ENCODE data around the gene AGPS. TPM values are rescaled to one million over a fixed set of nuclear protein-coding genes. Genes with fewer than 3 reads are reported as not detected.

Gene AGPS
- polyA plus RNA-seq, 1 experiment: 22.6 TPM

DNA sequence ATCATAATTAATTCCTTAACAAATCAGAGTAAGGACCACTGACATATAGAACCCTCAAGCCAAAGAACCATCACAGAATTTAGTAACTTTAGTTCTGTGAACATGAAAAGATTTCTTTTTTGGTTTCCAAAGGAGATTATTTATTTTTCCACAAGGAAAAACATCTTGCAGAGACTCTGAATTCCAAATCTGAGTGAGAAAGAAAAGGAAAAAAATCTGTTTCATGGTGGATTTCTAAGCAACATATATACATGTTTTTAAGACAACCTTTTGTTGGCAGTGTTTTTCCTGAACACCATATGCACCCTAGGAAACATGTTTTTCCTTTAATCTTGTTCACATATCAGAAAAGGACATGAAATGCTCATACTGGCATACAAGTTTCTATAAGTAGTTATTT, 149.8 kb downstream of the AGPS start:
- H3K9me3 ChIP-seq (ENCODE audit: control insufficient read depth, insufficient read depth, low read length): no peaks in the 10 kb centered on the region
- CTCF ChIA-PET: interaction anchor here (1.7 kb wide), 1 partner anchor 53 kb away, joined by 6 read pairs; no protein-coding TSS in a partner anchor
- no peak overlapping the region for H3K27ac ChIP-seq (ENCODE audit: low read depth, low read length)
- POLR2A ChIA-PET: no interaction called here
- H3K4me3 ChIP-seq (ENCODE audit: low read depth, low read length): no peak overlapping the region
- no peak for DNase-seq (ENCODE audit: low read depth, low spot score)
- TF ChIP-seq, protein P1, sequence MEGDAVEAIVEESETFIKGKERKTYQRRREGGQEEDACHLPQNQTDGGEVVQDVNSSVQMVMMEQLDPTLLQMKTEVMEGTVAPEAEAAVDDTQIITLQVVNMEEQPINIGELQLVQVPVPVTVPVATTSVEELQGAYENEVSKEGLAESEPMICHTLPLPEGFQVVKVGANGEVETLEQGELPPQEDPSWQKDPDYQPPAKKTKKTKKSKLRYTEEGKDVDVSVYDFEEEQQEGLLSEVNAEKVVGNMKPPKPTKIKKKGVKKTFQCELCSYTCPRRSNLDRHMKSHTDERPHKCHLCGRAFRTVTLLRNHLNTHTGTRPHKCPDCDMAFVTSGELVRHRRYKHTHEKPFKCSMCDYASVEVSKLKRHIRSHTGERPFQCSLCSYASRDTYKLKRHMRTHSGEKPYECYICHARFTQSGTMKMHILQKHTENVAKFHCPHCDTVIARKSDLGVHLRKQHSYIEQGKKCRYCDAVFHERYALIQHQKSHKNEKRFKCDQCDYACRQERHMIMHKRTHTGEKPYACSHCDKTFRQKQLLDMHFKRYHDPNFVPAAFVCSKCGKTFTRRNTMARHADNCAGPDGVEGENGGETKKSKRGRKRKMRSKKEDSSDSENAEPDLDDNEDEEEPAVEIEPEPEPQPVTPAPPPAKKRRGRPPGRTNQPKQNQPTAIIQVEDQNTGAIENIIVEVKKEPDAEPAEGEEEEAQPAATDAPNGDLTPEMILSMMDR (IDR thresholded peaks at IDR 0.05; ENCODE audit: low read depth, low read length): no peak
- H3K27me3 ChIP-seq (ENCODE audit: control insufficient read depth, insufficient read depth, low read length): no peaks in the 10 kb centered on the region

DNA sequence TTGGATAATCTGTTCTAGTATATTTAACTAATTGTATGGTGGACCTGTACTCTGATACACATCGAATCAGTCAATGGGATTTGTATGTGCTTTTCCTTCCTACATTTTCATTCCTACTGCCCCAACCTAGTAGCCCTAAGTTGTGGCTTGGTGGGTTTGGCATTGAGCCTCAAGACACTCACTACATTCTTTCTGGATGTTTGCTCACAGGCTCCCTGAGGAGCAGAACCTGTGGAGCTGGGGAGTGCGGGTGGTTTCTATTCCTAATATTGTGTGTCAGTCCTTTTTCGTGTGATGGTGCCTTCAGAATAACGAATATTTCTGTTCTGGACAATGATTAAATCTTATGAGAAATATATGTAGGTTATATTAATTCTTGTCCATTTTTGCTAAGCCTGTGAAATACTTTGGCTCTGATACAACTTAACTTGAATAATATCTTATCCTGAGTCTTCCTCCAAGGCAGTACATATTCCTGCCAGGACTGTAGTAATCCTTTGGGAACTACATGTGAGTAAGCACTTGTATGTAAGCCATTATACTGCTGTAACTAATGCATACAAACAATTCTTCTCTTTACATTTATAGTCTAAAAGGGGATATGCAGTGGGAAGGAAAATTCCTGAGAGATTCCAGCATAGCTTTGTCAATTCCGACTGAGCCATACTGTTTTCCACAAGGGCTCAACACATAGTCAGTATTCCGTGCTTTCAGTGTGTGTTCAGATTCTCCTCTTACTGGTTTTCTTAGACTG, 150.6 kb downstream of the AGPS start:
- Histone ChIP-seq H3K27me3 (ENCODE audit: control insufficient read depth, insufficient read depth, low read length) (no peaks in the 10 kb centered on the region), H3K9me3 (ENCODE audit: control insufficient read depth, insufficient read depth, low read length) (no peaks in the 10 kb centered on the region), H3K27ac (ENCODE audit: low read depth, low read length) (no peak overlapping the region), H3K4me3 (ENCODE audit: low read depth, low read length) (no peak overlapping the region)
- TF ChIP-seq, protein P1 (IDR thresholded peaks at IDR 0.05; ENCODE audit: low read depth, low read length): no peak
- CTCF ChIA-PET: no interaction called here
- DNase-seq (ENCODE audit: low read depth, low spot score): peak; percentile 34
- POLR2A ChIA-PET: interaction anchor here (0.6 kb wide), 1 partner anchor 155 kb away, joined by 3 read pairs; no protein-coding TSS in a partner anchor

DNA sequence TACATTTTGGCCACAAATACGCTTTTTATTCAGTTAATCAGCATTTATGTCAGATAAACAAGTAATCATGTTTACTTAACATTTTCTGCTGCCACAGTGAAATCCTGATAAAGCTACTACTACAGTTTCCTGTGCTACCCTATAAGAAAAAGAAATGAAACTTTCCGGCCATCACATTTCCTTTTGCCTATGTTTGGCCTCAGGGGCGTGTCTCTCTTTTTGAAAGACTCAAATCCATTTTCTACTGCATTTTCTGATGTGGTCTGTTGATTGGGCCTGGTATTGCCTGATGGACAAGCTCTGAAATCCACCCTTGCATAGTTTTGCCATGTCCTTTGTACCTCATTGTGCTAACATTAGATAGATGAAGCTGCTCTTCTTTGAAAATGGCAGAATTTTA, 152.6 kb downstream of the AGPS start:
- TF ChIP-seq, protein P1 (IDR thresholded peaks at IDR 0.05; ENCODE audit: low read depth, low read length): no peak
- ChIA-PET CTCF (interaction anchor here (1.8 to 2.1 kb wide), 2 partner anchors 55 to 59 kb away, joined by 6 read pairs; no protein-coding TSS in a partner anchor), POLR2A (no interaction called here)
- Histone ChIP-seq H3K27ac (ENCODE audit: low read depth, low read length) (no peak overlapping the region), H3K4me3 (ENCODE audit: low read depth, low read length) (no peak overlapping the region), H3K9me3 (ENCODE audit: control insufficient read depth, insufficient read depth, low read length) (no peaks in the 10 kb centered on the region), H3K27me3 (ENCODE audit: control insufficient read depth, insufficient read depth, low read length) (no peaks in the 10 kb centered on the region)
- no peak for DNase-seq (ENCODE audit: low read depth, low spot score)

DNA sequence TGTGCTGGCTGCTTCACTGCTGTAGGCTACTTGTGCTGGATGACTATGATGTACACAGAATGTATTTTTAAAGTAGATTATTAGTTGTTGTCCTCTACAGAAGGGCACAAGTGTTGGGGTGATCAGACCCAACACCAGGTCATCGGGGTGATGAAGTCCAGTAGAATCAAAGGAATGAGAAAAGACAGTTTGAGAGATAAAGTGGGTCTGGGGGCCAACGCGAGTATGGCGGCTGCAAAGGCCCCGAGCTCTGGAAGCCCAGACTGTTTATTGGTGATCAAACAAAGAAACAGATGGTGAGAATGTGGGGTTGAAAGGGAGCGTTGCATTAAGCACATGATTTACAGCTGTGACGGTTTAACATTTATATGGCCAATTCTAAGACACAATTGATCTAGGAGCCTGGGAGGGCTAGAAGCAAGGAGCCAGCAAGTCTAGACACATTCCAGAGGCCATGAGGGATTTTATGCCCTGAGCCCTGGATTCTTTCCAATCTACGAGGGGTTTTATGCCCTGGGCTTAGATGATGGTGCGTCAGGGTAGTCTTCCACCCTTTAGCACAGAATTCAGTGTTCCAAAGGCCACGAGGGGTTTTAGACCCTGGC, 153.5 kb downstream of the AGPS start:
- ChIA-PET CTCF (interaction anchor here (0.6 to 2.1 kb wide), 2 partner anchors 56 to 721 kb away, joined by 3 to 6 read pairs; no protein-coding TSS in a partner anchor), POLR2A (no interaction called here)
- TF ChIP-seq, protein P1 (IDR thresholded peaks at IDR 0.05; ENCODE audit: low read depth, low read length): no peak

DNA sequence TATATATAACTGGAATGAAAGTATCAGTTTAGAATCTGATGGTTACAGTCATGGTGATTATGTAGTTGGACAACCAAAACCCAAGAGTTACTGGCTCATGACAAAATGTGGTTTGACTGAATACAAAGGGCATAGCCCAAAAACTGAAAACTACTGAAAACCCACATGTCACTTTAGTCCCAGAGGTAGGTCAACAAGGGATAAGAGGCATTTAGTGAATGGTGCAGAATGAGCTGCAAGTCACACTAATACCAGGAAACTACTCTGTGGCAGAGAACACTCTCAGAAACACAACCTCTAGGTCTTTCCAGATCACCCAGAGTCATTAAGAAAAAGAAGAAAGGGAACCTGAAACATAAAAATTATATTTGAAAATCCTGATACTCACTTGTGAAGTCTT, 154.5 kb downstream of the AGPS start:
- TF ChIP-seq, protein P1 (IDR thresholded peaks at IDR 0.05; ENCODE audit: low read depth, low read length): no peak
- ChIA-PET POLR2A (no interaction called here), CTCF (no interaction called here)
- Histone ChIP-seq H3K9me3 (ENCODE audit: control insufficient read depth, insufficient read depth, low read length) (no peaks in the 10 kb centered on the region), H3K27ac (ENCODE audit: low read depth, low read length) (no peak overlapping the region), H3K27me3 (ENCODE audit: control insufficient read depth, insufficient read depth, low read length) (no peaks in the 10 kb centered on the region), H3K4me3 (ENCODE audit: low read depth, low read length) (no peak overlapping the region)
- DNase-seq (ENCODE audit: low read depth, low spot score): no peak

More for the DNA sequence above, 153.5 kb downstream of the AGPS start:
- H3K4me3 ChIP-seq (ENCODE audit: low read depth, low read length): no peak overlapping the region
- no peaks in the 10 kb centered on the region for H3K27me3 ChIP-seq (ENCODE audit: control insufficient read depth, insufficient read depth, low read length)
- no peak overlapping the region for H3K27ac ChIP-seq (ENCODE audit: low read depth, low read length)
- no peak for DNase-seq (ENCODE audit: low read depth, low spot score)
- H3K9me3 ChIP-seq (ENCODE audit: control insufficient read depth, insufficient read depth, low read length): no peaks in the 10 kb centered on the region

All from AG04450 (cell line).